HepG2 (cell line): ENCODE results near the gene FRK. TPM values are rescaled to one million over a fixed set of nuclear protein-coding genes. Genes with fewer than 3 reads are reported as not detected.
A peak's percentile ranks its signal among the peaks of the same experiment; 100 is the strongest.

ENCODE experiments used
- ARID4A ChIP-seq: sonication (generic); formaldehyde crosslinking; IDR thresholded peaks from 2 replicates; pipeline ENCODE4 v1.5.0; 2020; ENCODE audit warnings: mild to moderate bottlenecking, missing genetic modification reagents, borderline replicate concordance
- ATAD3A ChIP-seq: sonication (generic); formaldehyde crosslinking; IDR thresholded peaks from 2 replicates; pipeline ENCODE4 v1.4.0; 2020; ENCODE audit warnings: missing genetic modification reagents
- DPF2 ChIP-seq: sonication (generic); formaldehyde crosslinking; IDR thresholded peaks from 2 replicates; pipeline ENCODE4 v1.4.0; 2020; ENCODE audit warnings: mild to moderate bottlenecking, low read depth, missing genetic modification reagents, borderline replicate concordance
- FIP1L1 ChIP-seq: fragments of 200-400 bp; formaldehyde crosslinking; IDR thresholded peaks from 2 replicates; pipeline ENCODE4 v1.6.1; 2018; ENCODE audit warnings: low read depth, mild to moderate bottlenecking, low read length, moderate library complexity, borderline replicate concordance; ENCODE audit not compliant: insufficient read depth
- HOXD1 ChIP-seq: sonication (generic); formaldehyde crosslinking; IDR thresholded peaks from 2 replicates; pipeline ENCODE4 v1.5.0; 2020; ENCODE audit warnings: missing genetic modification reagents
- NPAS2 ChIP-seq: sonication (generic); formaldehyde crosslinking; IDR thresholded peaks from 2 replicates; pipeline ENCODE4 v1.8.0; 2022; ENCODE audit warnings: mild to moderate bottlenecking, missing genetic modification reagents, borderline replicate concordance
- NR1H2 ChIP-seq: sonication (generic); formaldehyde crosslinking; IDR thresholded peaks from 2 replicates; pipeline ENCODE4 v1.8.1; 2022; ENCODE audit warnings: low read depth, missing genetic modification reagents, borderline replicate concordance
- PLSCR1 ChIP-seq: sonication (generic); formaldehyde crosslinking; IDR thresholded peaks from 2 replicates; pipeline ENCODE4 v1.5.0; 2020; ENCODE audit warnings: missing genetic modification reagents, mild to moderate bottlenecking, borderline replicate concordance
- THAP9 ChIP-seq: sonication (generic); formaldehyde crosslinking; IDR thresholded peaks from 2 replicates; pipeline ENCODE4; 2020; ENCODE audit warnings: missing genetic modification reagents, mild to moderate bottlenecking, borderline replicate concordance
- TRIM24 ChIP-seq: sonication (generic); formaldehyde crosslinking; IDR thresholded peaks from 2 replicates; pipeline ENCODE4 v1.8.0; 2022; ENCODE audit warnings: mild to moderate bottlenecking, missing genetic modification reagents
- ZBTB10 ChIP-seq: sonication (generic); formaldehyde crosslinking; IDR thresholded peaks from 2 replicates; pipeline ENCODE4 v1.4.0; 2020; ENCODE audit warnings: missing genetic modification reagents, borderline replicate concordance
- ZBTB42 ChIP-seq: sonication (generic); formaldehyde crosslinking; IDR thresholded peaks from 2 replicates; pipeline ENCODE4 v1.5.0; 2020; ENCODE audit warnings: mild to moderate bottlenecking, missing genetic modification reagents
- ZNF331 ChIP-seq: sonication (generic); formaldehyde crosslinking; IDR thresholded peaks from 2 replicates; pipeline ENCODE4 v1.4.0; 2020; ENCODE audit warnings: missing genetic modification reagents
- ZNF414 ChIP-seq: sonication (generic); formaldehyde crosslinking; IDR thresholded peaks from 2 replicates; pipeline ENCODE4 v1.5.0; 2020; ENCODE audit warnings: missing genetic modification reagents
- ZNF784 ChIP-seq: sonication (generic); formaldehyde crosslinking; IDR thresholded peaks from 2 replicates; pipeline ENCODE4 v1.5.1; 2020; ENCODE audit warnings: missing genetic modification reagents, mild to moderate bottlenecking, borderline replicate concordance
- ZNF792 ChIP-seq: IDR thresholded peaks from 2 replicates; pipeline ENCODE4 v1.6.1; 2016
- polyA plus RNA-seq, 8 experiments: library from polyadenylated mRNA; depleted of rRNA in 3 of 8; stranded (reverse) in 7 of 8; unstranded in 1 of 8; fragments of >200 nt; fragmentation: Illumina TruSeq in 4 of 8; extraction: Trizol in 4 of 8; gene quantifications; 2 replicates each; pipeline versions ENCODE4 v1.2.1 to v1.2.3, GENCODE V29; 2011 to 2016; ENCODE audit warnings: low read depth in 4 of 8, missing spikeins in 1 of 8, mixed read lengths in 1 of 8; ENCODE audit not compliant: insufficient read depth in 1 of 8
- total RNA-seq, 5 experiments: library from RNA; depleted of rRNA; stranded (reverse); fragments of >200 nt; fragmentation: Illumina TruSeq; extraction: Trizol; gene quantifications; 2 replicates each; pipeline ENCODE4 v1.2.3, GENCODE V29; 2016; ENCODE audit warnings: low read depth in 1 of 5

FRK gene
- total and polyA plus RNA-seq, 2 of the 13 experiments (the other 11 are each of a cell fraction or from before 2014, with no cell fraction given) = 1.3 to 2.9 TPM

- TF ChIP-seq ZBTB10 (no peak), HOXD1 (CRISPR knock-in tag) (no peak), FIP1L1 (no peak), NPAS2 (CRISPR knock-in tag) (no peak), ZNF792 (no peak), ATAD3A (CRISPR knock-in tag) (no peak), ZNF784 (no peak), DPF2 (CRISPR knock-in tag) (0 out of 2 replicates have a peak, but pooled peaks have one; percentile 10), TRIM24 (CRISPR knock-in tag) (no peak), ZBTB42 (CRISPR knock-in tag) (no peak), PLSCR1 (no peak), NR1H2 (no peak), THAP9 (no peak), ZNF414 (CRISPR knock-in tag) (no peak), ARID4A (CRISPR knock-in tag) (no peak; the same call in 1 of the 2 replicates), ZNF331 (CRISPR knock-in tag) (peak; percentile 81)
Observed at GRCh38 chr6:116060572-116061283, at the start of gene FRK (continued).
